HS-5 (cell line): ENCODE data around the gene SYNE1.
"Not testable (repeated sequence)": the region's sequence is repeated elsewhere in the genome, so short reads cannot be mapped to it uniquely, and the experiment has no call there.

Experiments
- DNase-seq: peaks from one replicate; pipeline ENCODE4 v3.0.0-alpha.2; 2012; ENCODE audit warnings: low read depth

SYNE1 gene, protein sequence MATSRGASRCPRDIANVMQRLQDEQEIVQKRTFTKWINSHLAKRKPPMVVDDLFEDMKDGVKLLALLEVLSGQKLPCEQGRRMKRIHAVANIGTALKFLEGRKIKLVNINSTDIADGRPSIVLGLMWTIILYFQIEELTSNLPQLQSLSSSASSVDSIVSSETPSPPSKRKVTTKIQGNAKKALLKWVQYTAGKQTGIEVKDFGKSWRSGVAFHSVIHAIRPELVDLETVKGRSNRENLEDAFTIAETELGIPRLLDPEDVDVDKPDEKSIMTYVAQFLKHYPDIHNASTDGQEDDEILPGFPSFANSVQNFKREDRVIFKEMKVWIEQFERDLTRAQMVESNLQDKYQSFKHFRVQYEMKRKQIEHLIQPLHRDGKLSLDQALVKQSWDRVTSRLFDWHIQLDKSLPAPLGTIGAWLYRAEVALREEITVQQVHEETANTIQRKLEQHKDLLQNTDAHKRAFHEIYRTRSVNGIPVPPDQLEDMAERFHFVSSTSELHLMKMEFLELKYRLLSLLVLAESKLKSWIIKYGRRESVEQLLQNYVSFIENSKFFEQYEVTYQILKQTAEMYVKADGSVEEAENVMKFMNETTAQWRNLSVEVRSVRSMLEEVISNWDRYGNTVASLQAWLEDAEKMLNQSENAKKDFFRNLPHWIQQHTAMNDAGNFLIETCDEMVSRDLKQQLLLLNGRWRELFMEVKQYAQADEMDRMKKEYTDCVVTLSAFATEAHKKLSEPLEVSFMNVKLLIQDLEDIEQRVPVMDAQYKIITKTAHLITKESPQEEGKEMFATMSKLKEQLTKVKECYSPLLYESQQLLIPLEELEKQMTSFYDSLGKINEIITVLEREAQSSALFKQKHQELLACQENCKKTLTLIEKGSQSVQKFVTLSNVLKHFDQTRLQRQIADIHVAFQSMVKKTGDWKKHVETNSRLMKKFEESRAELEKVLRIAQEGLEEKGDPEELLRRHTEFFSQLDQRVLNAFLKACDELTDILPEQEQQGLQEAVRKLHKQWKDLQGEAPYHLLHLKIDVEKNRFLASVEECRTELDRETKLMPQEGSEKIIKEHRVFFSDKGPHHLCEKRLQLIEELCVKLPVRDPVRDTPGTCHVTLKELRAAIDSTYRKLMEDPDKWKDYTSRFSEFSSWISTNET (N-terminal part only)

DNA sequence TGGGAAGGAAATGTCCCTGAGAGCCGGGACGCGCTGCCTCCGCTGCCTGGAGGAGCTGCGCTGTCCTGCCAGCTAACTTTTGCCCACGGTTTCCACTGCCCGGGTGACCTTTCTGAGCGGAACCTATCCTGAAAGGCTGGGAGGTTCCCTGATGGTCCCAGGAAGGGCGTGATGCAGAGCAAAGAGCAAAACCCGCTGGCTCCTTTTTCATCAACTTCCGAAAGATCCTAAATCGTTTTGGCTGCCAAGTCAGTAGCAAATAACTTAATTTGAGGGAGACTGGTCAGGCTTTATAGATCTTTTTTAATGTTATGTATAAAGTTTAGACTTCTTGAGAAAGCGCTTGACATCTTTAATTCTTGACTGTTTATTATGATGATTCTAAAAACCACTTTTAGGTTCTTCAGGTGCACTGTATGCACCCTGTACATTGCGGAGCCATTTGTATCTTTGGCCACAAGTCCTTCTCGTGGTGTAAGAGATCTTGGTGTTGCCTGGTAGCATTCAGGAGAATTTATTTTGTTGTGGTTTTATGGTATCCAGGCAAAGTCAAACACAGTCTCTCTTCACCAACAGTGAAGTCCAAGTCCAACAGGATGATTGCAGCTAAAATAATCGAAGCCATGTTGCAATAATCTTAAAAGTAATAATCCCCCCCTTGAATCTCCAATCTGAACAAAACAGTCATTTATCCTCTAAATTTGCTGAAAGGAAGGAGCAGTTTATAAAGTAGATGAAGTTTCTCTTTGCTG, at the start of gene SYNE1:
SYNE1 (minus strand) TSS at position 67 of the 752 bp plus-strand sequence. CDS start 9,031 bp downstream, outside the sequence.
- DNase-seq, result no peak

DNA sequence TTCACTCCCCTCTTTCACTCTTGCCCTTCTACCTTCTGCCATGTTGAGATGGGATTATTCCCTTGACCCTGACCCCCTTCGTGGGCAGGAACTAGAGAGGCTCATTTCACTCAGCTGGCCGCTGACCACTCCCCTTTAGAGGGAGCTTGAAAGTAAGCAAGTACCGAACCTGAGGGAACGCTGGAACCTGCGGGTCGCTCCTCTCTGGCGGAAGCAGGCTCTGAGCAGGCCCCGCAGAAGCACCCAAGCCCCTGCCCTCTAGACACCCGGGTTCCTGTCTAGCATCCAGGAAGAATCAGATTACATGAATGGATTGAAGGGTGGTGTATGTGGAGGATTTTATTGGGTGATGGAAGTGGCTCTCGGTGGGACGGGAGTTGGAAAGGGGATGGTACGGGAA, 48.7 kb upstream of the SYNE1 start:
- no peak for DNase-seq

DNA sequence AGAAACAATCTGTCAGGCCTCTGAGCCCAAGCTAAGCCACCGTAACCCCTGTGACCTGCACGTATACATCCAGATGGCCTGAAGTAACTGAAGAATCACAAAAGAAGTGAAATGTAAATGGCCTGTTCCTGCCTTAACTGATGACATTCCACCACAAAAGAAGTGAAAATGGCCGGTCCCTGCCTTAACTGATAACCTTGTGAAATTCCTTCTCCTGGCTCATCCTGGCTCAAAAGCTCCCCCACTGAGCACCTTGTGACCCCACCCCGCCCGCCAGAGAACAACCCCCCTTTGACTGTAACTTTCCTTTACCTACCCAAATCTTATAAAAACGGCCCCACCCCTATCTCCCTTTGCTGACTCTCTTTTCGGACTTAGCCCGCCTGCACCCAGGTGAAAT, 45.8 kb upstream of the SYNE1 start:
- not testable (repeated sequence) for DNase-seq

DNA sequence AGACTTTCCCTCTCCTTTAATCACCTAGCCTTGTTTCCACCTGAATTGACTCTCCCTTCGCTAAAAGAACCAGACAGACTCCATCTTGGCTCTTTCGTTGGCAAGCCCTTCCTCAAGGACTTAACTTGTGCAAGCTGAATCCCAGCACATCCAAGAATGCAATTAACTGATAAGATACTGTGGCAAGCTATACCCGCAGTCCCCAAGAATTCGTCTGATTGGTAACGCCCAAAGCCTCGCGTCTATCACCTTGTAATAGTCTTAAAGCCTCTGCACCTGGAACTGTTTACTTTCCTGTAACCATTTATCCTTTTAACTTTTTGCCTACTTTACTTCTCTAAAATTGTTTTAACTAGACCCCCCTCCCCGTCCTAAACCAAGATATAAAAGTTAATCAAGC, 45.0 kb upstream of the SYNE1 start:
- DNase-seq, result no peak

DNA sequence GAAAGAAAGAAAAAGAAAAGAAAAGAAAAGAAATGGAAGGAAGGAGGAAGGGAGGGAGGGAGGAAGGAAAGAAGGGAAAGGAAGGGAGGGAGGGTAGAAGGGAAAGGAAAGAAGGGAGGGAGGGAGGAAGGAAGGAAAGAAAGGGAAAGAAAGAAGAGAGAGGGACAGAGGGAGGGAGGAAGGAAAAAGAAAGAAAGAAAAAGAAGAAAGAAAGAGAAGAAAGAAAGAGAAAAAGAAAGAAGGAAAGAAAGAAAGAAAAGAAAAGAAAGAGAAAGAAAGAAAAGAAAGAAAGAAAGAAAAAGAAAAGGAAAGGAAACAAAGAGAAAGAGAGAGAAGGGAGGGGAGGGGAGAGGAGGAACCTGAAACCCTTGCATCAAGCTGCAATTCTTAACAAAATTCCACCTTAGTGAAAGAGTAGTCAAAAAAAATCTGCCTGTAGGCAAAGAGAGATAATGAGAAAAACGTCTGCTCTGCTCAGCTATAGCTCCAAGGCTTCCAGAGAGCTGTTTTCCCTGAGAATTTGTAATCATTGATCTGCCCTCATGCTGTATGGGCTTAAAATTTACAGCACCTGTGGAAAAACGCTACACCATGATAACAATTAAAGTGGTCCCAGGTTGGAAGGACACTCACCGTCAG, 43.8 kb upstream of the SYNE1 start:
- DNase-seq, result no peak

DNA sequence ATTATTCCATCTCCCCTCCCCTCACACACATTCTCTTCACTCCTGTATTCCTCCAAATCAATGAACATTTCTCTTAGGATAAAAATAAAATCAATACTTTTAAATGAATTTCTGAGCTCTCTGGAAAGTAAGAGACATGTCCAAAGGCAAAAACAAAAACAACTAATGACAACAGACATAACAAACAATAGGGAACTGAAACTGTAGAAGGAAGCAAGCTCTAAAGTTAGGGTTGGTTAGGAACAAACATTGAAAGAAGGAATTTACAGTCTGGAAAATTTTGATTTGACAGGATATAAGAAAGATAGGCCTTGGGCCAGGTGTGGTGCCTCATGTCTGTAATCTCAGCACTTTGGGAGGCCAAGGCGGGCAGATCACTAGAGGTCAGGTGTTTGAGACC, 43.0 kb upstream of the SYNE1 start:
- no peak for DNase-seq

DNA sequence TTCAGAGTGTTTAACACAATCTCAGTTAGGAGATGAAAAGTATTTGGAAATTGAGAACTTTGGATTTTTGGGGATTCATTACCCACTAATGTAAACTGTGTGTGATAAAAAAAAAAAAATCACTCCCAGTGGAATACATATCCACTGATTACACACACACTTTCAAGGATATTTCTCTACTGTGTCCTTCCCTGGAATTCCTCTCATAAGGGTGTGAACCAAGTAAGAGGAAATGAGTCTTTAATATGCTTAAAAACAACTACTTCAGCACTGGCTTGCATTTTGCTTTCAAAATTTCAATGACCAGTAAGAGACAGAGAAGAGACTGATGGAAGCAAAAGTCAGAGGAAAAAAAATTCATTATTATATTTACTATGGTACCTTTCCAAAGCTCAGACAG, 36.1 kb upstream of the SYNE1 start:
- DNase-seq, result no peak

DNA sequence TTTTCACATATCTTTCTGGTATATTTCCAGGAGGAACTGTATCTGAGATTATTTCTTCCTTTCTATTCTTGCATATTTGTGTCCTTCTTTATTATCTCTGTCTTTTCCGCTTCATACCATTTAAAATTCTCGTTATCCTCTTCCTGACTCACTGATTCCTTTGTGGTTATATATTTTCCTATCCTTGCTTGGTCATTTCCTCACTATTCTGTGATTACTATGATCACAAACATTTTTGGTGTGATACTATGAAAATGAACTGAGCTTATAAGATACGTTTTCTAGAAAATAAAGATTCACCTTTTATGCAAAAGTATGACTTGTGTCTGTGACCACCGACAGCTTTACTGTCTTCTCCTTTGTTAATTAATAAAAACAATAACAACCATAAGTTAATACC, 34.0 kb upstream of the SYNE1 start:
- DNase-seq, result no peak

DNA sequence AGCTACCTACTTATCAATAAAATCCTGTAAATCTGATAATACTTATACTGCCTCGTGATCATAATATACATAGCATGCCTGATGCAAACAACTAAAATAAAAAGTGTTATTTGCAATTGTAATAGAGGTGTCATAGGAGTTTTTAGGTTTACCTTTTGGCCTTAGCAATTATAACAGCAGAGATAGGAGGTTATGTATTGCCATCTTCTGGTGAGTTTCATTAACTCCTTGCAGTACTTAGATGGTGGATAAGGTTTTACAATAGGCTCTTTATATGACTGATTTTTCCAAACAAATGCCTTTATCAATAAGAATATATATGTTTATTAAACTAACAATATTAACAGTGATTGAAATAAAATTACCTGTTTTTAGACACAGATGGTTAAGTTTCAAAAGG, 32.7 kb upstream of the SYNE1 start:
- no peak for DNase-seq

DNA sequence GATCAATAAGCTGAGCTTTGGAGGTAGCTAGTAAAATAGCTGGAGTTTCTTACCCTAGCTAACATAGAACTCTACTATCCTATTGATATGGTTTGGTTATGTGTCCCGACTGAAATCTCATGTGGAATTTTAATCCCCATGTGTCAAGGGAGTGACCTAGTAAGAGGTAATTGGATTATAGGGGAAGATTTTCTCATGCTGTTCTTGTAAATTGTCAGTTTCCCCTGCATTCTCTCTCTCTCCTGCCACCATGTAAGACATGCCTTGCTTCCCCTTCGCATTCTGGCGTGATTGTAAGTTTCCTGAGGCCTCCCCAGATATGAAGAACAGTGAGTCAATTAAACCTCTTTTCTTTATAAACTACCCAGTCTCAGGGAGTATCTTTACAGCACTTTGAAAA, 24.6 kb upstream of the SYNE1 start:
- DNase-seq, result no peak

DNA sequence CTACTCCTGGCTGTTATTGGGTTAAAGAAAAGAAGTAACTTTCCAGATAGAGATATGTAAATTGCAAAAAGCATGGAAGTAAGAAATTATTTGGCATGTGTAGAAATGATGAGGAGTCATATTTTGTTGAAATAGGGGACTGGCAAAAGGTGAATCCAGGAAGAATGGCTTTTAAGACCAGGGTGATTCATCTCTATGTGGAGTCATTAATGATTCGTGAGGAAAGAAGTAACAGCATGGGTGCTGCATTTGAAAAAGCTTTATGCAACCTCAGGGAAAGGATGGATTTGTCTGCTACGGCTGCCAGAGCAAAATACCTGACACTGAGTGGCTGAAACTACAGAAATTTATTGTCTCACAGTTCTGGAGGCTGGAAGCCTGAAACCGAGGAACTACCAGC, 14.8 kb upstream of the SYNE1 start:
- no peak for DNase-seq

DNA sequence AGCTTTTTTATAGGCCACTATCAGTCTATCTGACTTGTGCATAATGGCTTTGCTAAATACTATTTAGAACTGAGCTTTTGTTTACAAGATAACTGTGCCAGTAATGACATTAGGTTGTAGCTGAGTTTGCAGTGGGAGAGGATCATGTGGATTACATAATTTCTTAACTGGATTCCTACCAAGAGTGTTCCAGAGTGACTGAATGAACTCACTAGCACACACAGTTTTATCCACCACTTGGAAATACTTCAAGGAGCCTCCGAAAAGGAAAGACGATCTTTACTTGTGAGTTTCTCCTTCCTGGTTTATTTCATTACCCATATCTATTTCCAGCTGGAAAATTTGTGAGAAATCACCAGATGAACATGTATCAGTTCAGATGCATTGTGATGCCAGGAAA, 10.9 kb upstream of the SYNE1 start:
- no peak for DNase-seq

DNA sequence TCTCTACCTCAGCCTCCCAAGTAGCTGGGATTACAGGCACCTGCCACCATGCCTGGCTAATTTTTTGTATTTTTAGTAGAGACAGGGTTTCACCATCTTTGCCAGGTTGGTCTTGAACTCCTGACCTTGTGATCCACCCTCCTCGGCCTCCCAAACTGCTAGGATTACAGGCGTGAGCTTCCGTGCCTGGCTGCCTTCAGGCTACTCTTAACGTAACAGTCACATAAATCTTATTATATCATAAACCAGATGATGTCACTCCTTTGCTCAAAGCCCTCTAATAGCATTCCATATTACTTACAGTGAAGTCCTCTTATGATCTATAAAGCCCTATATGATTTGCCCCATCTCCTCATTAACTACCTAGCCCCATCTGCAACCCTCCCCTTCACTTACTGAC, 9.6 kb upstream of the SYNE1 start:
- not testable (repeated sequence) for DNase-seq

DNA sequence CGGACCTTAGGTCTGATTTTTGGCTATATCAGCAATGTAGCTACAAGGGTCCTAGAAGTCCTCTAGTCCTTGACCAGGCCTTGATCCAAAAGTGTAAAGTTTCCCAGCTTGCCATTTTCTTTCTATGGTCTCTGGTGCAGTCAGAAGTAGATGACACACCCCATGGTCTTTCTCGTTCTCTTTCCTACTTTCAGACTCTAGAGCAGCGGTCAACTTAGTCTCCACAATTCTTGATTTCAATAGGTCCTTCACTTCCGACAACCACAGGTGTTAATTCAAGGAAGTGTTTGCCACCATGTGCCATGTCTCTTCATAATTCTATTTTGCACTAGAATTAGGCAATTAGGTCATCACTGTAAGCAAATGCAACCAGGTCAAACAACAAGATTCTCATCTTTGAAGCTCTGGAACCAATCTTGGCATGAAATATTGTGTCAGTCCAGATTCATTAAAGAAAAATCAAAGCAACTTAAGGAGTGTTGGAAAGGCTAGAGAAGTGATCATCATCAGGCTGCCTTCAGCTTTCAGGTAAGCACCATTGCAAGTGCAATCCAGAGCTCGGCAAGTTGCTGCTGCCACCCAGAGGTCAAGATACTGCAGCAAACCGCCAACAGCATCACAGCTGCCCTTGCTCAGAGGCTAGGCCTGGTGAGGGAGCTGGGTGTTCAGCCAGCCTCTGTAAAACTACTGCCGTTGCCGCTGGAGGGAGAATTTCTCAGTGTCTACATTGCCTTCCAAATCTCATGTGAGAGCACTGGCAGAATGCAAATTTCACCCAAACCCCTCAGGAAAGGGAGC, 5.6 kb upstream of the SYNE1 start:
- no peak for DNase-seq

DNA sequence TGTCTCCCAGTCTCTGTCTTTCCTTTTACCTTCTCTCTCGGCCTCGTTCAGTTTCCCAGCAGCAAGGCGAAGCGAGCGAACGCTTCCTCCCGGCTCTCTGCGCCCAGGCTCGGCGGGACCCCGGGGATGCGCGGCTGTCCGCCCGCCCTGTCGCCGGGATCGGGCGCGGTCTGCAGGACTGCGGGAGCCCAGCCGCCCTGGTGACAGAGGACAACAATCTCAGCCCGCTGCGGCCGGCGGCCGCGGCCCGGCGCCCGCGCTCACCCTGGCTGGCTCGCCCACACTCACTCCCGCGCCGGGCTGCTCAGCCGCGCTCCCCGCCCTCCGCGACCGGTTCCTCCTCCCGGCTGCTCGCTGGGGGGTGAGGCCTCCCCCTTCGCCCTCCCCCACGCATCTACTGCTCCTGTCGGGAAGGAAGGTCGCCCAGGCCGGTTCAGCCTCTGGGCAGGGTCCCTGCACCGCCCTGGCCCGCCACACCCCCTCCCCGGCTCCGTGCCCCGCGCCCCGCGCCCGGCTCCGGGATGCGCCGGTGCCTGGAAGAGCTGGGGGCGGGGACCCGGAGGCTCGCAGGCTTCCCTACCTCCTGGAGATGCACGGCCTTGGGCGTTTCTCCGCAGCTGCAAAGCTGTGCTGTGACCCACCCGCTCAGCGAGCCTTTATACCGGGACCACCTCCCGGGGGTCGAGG, 410 bp downstream of the SYNE1 start:
- DNase-seq, result no peak

DNA sequence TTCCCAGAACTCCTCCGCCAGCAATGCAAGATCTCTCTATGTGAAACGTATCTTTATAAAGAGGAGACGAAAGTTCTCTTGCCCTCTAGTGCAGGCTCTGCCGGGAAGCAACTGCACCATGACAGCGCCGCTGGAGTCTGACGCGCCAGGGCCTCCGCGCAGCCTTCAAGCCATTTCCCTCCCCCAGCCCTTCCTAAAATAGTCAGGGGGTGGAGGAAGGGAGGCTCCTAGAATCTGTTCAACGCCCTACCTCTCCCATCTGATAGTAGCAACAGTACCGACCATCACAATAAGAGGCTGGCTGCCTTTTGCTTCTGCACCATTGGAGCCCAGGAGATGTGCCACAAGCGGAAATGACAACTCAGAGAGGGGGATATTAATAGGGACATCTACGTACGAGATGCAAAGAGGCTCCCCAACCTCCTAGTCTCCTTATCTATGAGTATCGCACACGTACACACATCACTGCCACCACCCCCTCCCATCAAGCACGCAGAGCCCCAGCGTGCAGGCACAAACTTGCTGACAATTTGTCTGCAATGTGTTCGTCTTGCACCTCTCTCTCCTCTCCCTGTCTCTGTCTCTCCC, 1.0 kb downstream of the SYNE1 start:
- DNase-seq, result no peak

DNA sequence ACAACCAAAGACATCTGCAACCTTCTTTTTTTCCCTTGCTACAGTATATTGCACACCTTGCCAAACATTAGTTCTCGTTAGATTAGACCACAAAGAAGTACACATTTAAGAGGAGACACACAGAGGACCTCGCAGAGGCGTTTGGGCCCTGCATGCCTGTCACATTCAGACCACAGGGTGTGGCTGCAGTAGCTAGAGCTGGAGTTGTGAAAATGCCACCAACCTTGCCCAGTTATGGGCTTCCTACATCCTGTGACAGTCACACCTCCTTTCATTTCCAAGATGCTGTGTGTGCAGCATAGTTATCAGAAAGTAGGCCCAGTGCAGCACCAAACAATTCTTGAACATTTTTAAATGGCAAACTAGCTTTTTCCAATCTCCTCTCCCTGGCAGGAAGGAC, 2.4 kb downstream of the SYNE1 start:
- DNase-seq, result no peak

DNA sequence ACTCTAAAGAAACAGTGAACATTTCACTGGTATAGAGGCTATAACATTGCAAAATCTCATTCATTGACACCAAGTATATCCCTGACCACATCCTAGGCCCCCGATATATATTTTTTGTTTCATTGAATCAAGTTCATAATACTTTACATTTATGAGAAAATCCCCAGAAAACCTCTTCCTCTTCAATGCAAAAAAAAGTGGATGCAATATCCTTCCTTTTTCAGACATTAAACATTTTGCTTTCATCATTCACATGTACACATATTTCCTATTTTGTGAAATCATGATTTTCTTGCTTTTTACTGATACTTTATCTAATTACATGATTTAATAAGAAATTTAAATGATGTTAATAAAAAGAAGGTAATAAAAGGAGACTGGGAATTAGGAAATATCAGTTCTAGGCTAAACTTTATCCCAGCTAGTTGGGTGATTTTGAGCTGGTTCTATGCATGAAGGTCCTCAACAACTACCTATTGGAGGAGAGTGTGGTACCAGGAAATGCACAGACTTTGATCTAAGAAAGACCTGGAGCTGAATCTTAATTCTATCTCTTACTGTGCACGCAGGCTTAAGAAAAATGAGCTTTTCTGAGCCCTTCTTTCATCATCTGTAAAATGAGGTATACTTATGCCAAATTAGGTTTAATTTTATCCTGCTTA, 4.9 kb downstream of the SYNE1 start:
- DNase-seq, result no peak

DNA sequence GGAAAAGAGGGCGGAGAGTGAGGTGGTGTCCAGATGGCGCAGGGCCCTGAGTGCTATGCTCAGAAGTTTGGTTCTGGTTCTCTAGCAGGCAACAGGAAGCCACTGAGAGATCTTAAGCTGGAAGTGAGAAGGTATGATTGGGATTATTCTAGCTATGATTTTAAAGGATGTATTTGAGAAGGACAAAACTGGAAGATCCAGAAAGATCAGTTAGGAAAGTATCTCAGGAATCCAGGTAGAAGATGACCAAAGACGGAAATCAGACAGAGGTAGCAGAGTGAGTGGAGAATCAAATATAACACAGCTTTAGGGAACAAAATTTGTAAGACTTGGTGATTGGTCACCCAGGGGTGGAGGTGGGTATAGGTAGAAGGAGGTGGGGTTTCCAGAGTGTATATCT, 5.8 kb downstream of the SYNE1 start:
- DNase-seq, result no peak
